ENCODE data around the gene HNRNPL. TPM values are rescaled to one million over a fixed set of nuclear protein-coding genes. Genes with fewer than 3 reads are reported as not detected.
A peak's percentile ranks its signal among the peaks of the same experiment; 100 is the strongest.

The HNRNPL gene
- polyA plus RNA-seq (2011; rRNA removed) (266 and 342 TPM in 2 replicates), polyA minus RNA-seq (2011; rRNA and poly(A)+ RNA removed) (228 and 270 TPM in 2 replicates)

- CTCF ChIA-PET = interaction anchor here (0.7 to 1.7 kb wide), 4 partner anchors 12 to 447 kb away, joined by 3 read pairs; partner anchors contain the start of gene FAM98C
- no peak for DNase-seq (ENCODE audit: low read depth)
Observed at GRCh38 chr19:38849860-38850435, at the start of gene HNRNPL. TSS of gene HNRNPL (minus strand) at chr19:38849986. CDS start at chr19:38849966, 20 bp downstream.

GRCh38 chr19:38898788-38899446, 49.1 kb upstream of the HNRNPL start:
- no peak for TF ChIP-seq CTCF (IDR thresholded peaks at IDR 0.05; ENCODE audit: insufficient read depth, low read depth, low read length)
- POLR2A ChIA-PET = interaction anchor here (0.6 kb wide), 1 partner anchor 50 kb away, joined by 3 read pairs; no protein-coding TSS in a partner anchor
- DNase-seq (ENCODE audit: low read depth) = no peak
- Histone ChIP-seq H3K4me3 (ENCODE audit: low read depth, low read length) (peak overlapping the region; percentile 87), H3K27me3 (ENCODE audit: control insufficient read depth, insufficient read depth, low read length) (no peaks in the 10 kb centered on the region), H3K36me3 (ENCODE audit: control insufficient read depth, insufficient read depth, low read length) (no peaks in the 10 kb centered on the region)
- CTCF ChIA-PET = interaction anchor here (1.4 kb wide), 1 partner anchor 10 kb away, joined by 3 read pairs; no protein-coding TSS in a partner anchor

More at GRCh38 chr19:38849860-38850435, at the start of gene HNRNPL:
- Histone ChIP-seq H3K27me3 (ENCODE audit: control insufficient read depth, insufficient read depth, low read length) (no peaks in the 10 kb centered on the region), H3K4me3 (ENCODE audit: low read depth, low read length) (peak within 1 kb of the TSS; percentile 90), H3K36me3 (ENCODE audit: control insufficient read depth, insufficient read depth, low read length) (peaks cover 17% of the 10 kb centered on the region)
- POLR2A ChIA-PET = interaction anchor here (0.6 to 1.0 kb wide), 3 partner anchors 18 to 851 kb away, joined by 3 to 8 read pairs (median 4); partner anchors contain the start of genes ECH1 and EIF3K
- peak; percentile 69 for TF ChIP-seq CTCF (IDR thresholded peaks at IDR 0.05; ENCODE audit: insufficient read depth, low read depth, low read length)

- ChIA-PET CTCF (interaction anchor here (0.6 to 1.5 kb wide), 3 partner anchors 8 to 37 kb away, joined by 3 to 5 read pairs (median 4); no protein-coding TSS in a partner anchor), POLR2A (no interaction called here)
- DNase-seq (ENCODE audit: low read depth) = no peak
- H3K4me3 ChIP-seq (ENCODE audit: low read depth, low read length) = no peak overlapping the region
- peaks cover 4% of the 10 kb centered on the region for H3K36me3 ChIP-seq (ENCODE audit: control insufficient read depth, insufficient read depth, low read length)
- H3K27me3 ChIP-seq (ENCODE audit: control insufficient read depth, insufficient read depth, low read length) = no peaks in the 10 kb centered on the region
- TF ChIP-seq CTCF (IDR thresholded peaks at IDR 0.05; ENCODE audit: insufficient read depth, low read depth, low read length) = no peak
Observed at GRCh38 chr19:38894968-38895367, 45.2 kb upstream of the HNRNPL start.

GRCh38 chr19:38893341-38893771, 43.6 kb upstream of the HNRNPL start:
- no peak for TF ChIP-seq CTCF (IDR thresholded peaks at IDR 0.05; ENCODE audit: insufficient read depth, low read depth, low read length)
- ChIA-PET POLR2A (no interaction called here), CTCF (no interaction called here)
- peaks cover 8% of the 10 kb centered on the region for H3K36me3 ChIP-seq (ENCODE audit: control insufficient read depth, insufficient read depth, low read length)
- no peak overlapping the region for H3K4me3 ChIP-seq (ENCODE audit: low read depth, low read length)
- no peaks in the 10 kb centered on the region for H3K27me3 ChIP-seq (ENCODE audit: control insufficient read depth, insufficient read depth, low read length)
- no peak for DNase-seq (ENCODE audit: low read depth)

GRCh38 chr19:38892841-38893240, 43.1 kb upstream of the HNRNPL start:
- Histone ChIP-seq H3K36me3 (ENCODE audit: control insufficient read depth, insufficient read depth, low read length) (peaks cover 8% of the 10 kb centered on the region), H3K4me3 (ENCODE audit: low read depth, low read length) (no peak overlapping the region), H3K27me3 (ENCODE audit: control insufficient read depth, insufficient read depth, low read length) (no peaks in the 10 kb centered on the region)
- ChIA-PET POLR2A (no interaction called here), CTCF (no interaction called here)
- no peak for DNase-seq (ENCODE audit: low read depth)
- TF ChIP-seq CTCF (IDR thresholded peaks at IDR 0.05; ENCODE audit: insufficient read depth, low read depth, low read length) = no peak
